ENCODE measurements around the gene FAM107B. TPM values are rescaled to one million over a fixed set of nuclear protein-coding genes. Genes with fewer than 3 reads are reported as not detected.

Gene FAM107B
- total RNA-seq, 5 donors from 2014 or later (not counting 1 experiment from before 2014, with no cell fraction given) = 175 to 298 (median 214) TPM

DNA sequence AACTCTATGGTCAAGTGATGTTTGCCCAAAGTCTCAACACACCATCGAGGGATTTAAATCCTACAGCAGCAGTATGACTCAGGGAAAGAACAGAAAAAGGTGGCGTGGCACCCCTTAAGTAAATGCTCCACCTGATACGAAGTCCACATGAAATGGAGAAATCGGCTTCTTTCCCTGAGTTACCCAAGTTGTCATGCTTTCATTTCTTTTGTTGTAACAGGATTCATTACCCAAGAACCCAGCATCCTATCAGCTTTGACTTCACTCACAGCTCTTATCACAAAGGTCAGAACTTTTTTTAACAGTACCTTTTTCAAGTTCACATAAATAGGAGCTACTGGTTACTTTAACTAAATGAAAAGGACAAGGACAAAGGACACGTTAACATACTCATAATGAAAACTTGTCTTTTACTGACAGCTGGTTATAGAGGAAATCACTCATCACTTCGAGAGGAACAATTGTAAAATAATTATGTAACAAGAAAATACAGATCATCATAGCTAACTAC, 224.2 kb downstream of the FAM107B start:
- H3K27me3 ChIP-seq (replicated peaks in 1 of 2; ENCODE audit: control insufficient read depth in 2 of 2, extremely low read depth in 1 of 2, insufficient read depth in 2 of 2, low read length in 1 of 2) = no peaks in the 10 kb centered on the region
- H3K4me1 Mint-ChIP-seq = peaks cover 93 to 96% (median 94%) of the 10 kb centered on the region in 3 donors
- H3K27me3 Mint-ChIP-seq = no peaks in the 10 kb centered on the region
- peaks cover 22 to 57% of the 10 kb centered on the region in 2 experiments for H3K4me1 ChIP-seq (ENCODE audit: control insufficient read depth in 1 of 2, extremely low read depth in 1 of 2, insufficient read depth in 2 of 2, low read length in 2 of 2)
- no peak for ATAC-seq (replicated peaks in 1 of 4)
- no peak for DNase-seq
- H3K36me3 Mint-ChIP-seq = peaks cover 61% of the 10 kb centered on the region
- H3K27ac Mint-ChIP-seq = peak overlapping the region; percentile 72 to 78
- no peaks in the 10 kb centered on the region for H3K9me3 Mint-ChIP-seq
- ChIA-PET CTCF (interaction anchor here in 1 of 2 donors (0.5 to 1.1 kb wide), 5 partner anchors 19 to 64 kb away, joined by 3 to 4 read pairs (median 4); no protein-coding TSS in a partner anchor), POLR2A (interaction anchor here (1.1 kb wide), 2 partner anchors 11 to 54 kb away, joined by 3 to 5 read pairs; no protein-coding TSS in a partner anchor)
- no peak overlapping the region for H3K4me3 ChIP-seq (ENCODE audit: control insufficient read depth in 1 of 2, extremely low read depth in 1 of 2, low read length in 1 of 2)
- H3K9me3 ChIP-seq = no peaks in the 10 kb centered on the region
- 65% methylated on average over 3 of the region's 6 CpGs for WGBS (ENCODE audit: insufficient coverage)
- H3K36me3 ChIP-seq (ENCODE audit: control insufficient read depth in 2 of 2, extremely low read depth in 1 of 2, insufficient read depth in 1 of 2, low read length in 1 of 2) = peaks cover 0 to 50% of the 10 kb centered on the region in 2 donors
- H3K27ac ChIP-seq (ENCODE audit: low read length) = peak overlapping the region; percentile 45
- peak overlapping the region in 1 of 3 donors; percentile 50 for H3K4me3 Mint-ChIP-seq

DNA sequence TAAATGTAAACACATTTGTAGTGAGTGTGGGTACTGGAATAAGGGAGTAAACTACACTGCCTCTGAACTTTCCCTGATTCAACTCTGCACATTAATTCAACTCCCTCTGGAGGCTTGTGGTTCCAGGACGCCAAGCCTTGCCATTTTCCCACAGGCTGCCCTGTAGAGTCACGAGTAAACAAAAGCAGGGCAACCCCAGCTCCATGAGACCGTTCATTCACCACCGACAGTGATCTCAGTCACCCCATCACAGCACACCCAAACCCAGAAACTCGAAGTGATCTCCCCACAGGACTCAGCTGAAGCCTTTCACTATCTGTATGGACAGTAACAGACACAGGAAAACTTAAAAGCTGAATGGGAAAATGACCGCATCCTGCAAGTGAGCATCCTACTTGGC, 225.2 kb downstream of the FAM107B start:
- no peaks in the 10 kb centered on the region for H3K9me3 Mint-ChIP-seq
- no peak for ATAC-seq (replicated peaks in 1 of 4)
- peaks cover 61% of the 10 kb centered on the region for H3K36me3 Mint-ChIP-seq
- peak overlapping the region; percentile 78 to 89 for H3K27ac Mint-ChIP-seq
- 85% methylated on average over 4 of the region's 6 CpGs for WGBS (ENCODE audit: insufficient coverage)
- peaks cover 13 to 60% of the 10 kb centered on the region in 2 experiments for H3K4me1 ChIP-seq (ENCODE audit: control insufficient read depth in 1 of 2, extremely low read depth in 1 of 2, insufficient read depth in 2 of 2, low read length in 2 of 2)
- H3K27me3 Mint-ChIP-seq = no peaks in the 10 kb centered on the region
- peaks cover 94 to 97% (median 95%) of the 10 kb centered on the region in 3 donors for H3K4me1 Mint-ChIP-seq
- no peak overlapping the region for H3K4me3 ChIP-seq (ENCODE audit: control insufficient read depth in 1 of 2, extremely low read depth in 1 of 2, low read length in 1 of 2)
- no peaks in the 10 kb centered on the region for H3K27me3 ChIP-seq (replicated peaks in 1 of 2; ENCODE audit: control insufficient read depth in 2 of 2, extremely low read depth in 1 of 2, insufficient read depth in 2 of 2, low read length in 1 of 2)
- DNase-seq = no peak
- peak overlapping the region in 1 of 3 donors; percentile 50 for H3K4me3 Mint-ChIP-seq
- no peaks in the 10 kb centered on the region for H3K9me3 ChIP-seq
- ChIA-PET POLR2A (interaction anchor here (0.9 to 1.0 kb wide), 2 partner anchors 10 to 13 kb away, joined by 3 to 13 read pairs; no protein-coding TSS in a partner anchor), CTCF (interaction anchor here (0.6 kb wide), 2 partner anchors 9 to 21 kb away, joined by 3 read pairs; no protein-coding TSS in a partner anchor)
- H3K36me3 ChIP-seq (ENCODE audit: control insufficient read depth in 2 of 2, extremely low read depth in 1 of 2, insufficient read depth in 1 of 2, low read length in 1 of 2) = peaks cover 0 to 50% of the 10 kb centered on the region in 2 donors
- H3K27ac ChIP-seq (ENCODE audit: low read length) = peak overlapping the region; percentile 27

DNA sequence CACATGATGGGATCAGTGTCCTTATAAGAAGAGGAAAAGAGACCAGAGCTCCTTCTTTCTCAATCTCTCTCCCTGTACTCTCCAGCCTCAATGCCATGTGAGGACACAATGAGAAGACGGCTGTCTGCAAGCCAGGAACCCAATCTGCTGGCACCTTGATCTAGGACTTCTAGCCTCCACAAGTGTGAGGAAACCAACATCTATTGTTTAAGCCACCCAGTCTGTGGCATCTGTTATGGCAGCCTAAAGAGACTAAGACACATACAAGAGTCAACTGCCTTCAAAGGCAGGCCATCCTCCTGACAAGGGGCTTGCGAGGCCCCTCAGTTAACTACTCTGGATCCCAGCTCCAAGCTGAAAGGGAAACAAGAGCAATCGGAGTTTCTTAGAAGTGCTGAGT, 225.7 kb downstream of the FAM107B start:
- ChIA-PET CTCF (interaction anchor here (0.6 kb wide), 2 partner anchors 10 to 22 kb away, joined by 3 read pairs; no protein-coding TSS in a partner anchor), POLR2A (interaction anchor here in 1 of 2 donors (0.6 to 0.9 kb wide), 2 partner anchors 10 to 624 kb away, joined by 3 to 13 read pairs; no protein-coding TSS in a partner anchor)
- peak overlapping the region; percentile 27 for H3K27ac ChIP-seq (ENCODE audit: low read length)
- no peaks in the 10 kb centered on the region for H3K9me3 ChIP-seq
- ATAC-seq (replicated peaks in 1 of 4) (no peak), DNase-seq (no peak)
- WGBS (ENCODE audit: insufficient coverage) = 100% methylated on average over 1 of the region's 3 CpGs
- H3K9me3 Mint-ChIP-seq = no peaks in the 10 kb centered on the region
- H3K36me3 ChIP-seq (ENCODE audit: control insufficient read depth in 2 of 2, extremely low read depth in 1 of 2, insufficient read depth in 1 of 2, low read length in 1 of 2) = peaks cover 0 to 50% of the 10 kb centered on the region in 2 donors
- peaks cover 9 to 57% of the 10 kb centered on the region in 2 experiments for H3K4me1 ChIP-seq (ENCODE audit: control insufficient read depth in 1 of 2, extremely low read depth in 1 of 2, insufficient read depth in 2 of 2, low read length in 2 of 2)
- H3K36me3 Mint-ChIP-seq = peaks cover 59% of the 10 kb centered on the region
- H3K4me1 Mint-ChIP-seq = peaks cover 94 to 97% (median 95%) of the 10 kb centered on the region in 3 donors
- H3K4me3 ChIP-seq (ENCODE audit: control insufficient read depth in 1 of 2, extremely low read depth in 1 of 2, low read length in 1 of 2) = no peak overlapping the region
- H3K27me3 ChIP-seq (replicated peaks in 1 of 2; ENCODE audit: control insufficient read depth in 2 of 2, extremely low read depth in 1 of 2, insufficient read depth in 2 of 2, low read length in 1 of 2) = no peaks in the 10 kb centered on the region
- H3K4me3 Mint-ChIP-seq = no peak overlapping the region
- no peaks in the 10 kb centered on the region for H3K27me3 Mint-ChIP-seq
- H3K27ac Mint-ChIP-seq = peak overlapping the region; percentile 79 to 80

- peaks cover 94 to 97% (median 97%) of the 10 kb centered on the region in 3 donors for H3K4me1 Mint-ChIP-seq
- peaks cover 13 to 57% of the 10 kb centered on the region in 2 experiments for H3K4me1 ChIP-seq (ENCODE audit: control insufficient read depth in 1 of 2, extremely low read depth in 1 of 2, insufficient read depth in 2 of 2, low read length in 2 of 2)
- no peaks in the 10 kb centered on the region for H3K9me3 Mint-ChIP-seq
- ChIA-PET POLR2A (interaction anchor here (0.6 kb wide), 2 partner anchors 624 to 761 kb away, joined by 3 read pairs; no protein-coding TSS in a partner anchor), CTCF (no interaction called here)
- ATAC-seq (replicated peaks in 1 of 4) (no peak), DNase-seq (no peak)
- no peaks in the 10 kb centered on the region for H3K27me3 Mint-ChIP-seq
- no peak overlapping the region for H3K4me3 ChIP-seq (ENCODE audit: control insufficient read depth in 1 of 2, extremely low read depth in 1 of 2, low read length in 1 of 2)
- H3K27ac ChIP-seq (ENCODE audit: low read length) = no peak overlapping the region
- H3K36me3 Mint-ChIP-seq = peaks cover 59% of the 10 kb centered on the region
- no peaks in the 10 kb centered on the region for H3K27me3 ChIP-seq (replicated peaks in 1 of 2; ENCODE audit: control insufficient read depth in 2 of 2, extremely low read depth in 1 of 2, insufficient read depth in 2 of 2, low read length in 1 of 2)
- WGBS (ENCODE audit: insufficient coverage) = 94% methylated on average over 7 of the region's 11 CpGs
- H3K4me3 Mint-ChIP-seq = peak overlapping the region in 1 of 3 donors; percentile 21
- H3K9me3 ChIP-seq = no peaks in the 10 kb centered on the region
- peaks cover 0 to 50% of the 10 kb centered on the region in 2 donors for H3K36me3 ChIP-seq (ENCODE audit: control insufficient read depth in 2 of 2, extremely low read depth in 1 of 2, insufficient read depth in 1 of 2, low read length in 1 of 2)
- H3K27ac Mint-ChIP-seq = peak overlapping the region; percentile 79 to 80
Observed at GRCh38 chr10:14548474-14548873, 226.2 kb downstream of the FAM107B start.

DNA sequence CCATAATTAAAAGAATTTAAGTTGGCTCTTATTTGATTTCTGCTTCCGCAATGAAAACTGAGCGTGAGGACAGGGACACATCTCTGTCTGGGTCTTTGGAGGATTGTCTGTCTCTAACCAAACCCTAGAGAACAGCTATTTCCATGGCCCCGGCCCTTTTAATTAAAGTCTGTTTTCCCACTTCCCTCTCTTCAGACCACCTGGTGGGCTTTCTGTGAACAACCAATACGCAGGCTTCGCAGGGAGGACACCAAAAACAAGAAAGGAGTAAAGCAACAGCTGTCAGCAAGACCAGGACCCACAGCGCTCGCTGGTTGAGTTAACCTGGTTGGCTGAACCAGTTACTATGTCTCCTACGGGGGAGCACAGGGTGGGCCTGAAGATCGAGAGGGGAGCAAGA, 226.9 kb downstream of the FAM107B start:
- no peaks in the 10 kb centered on the region for H3K9me3 Mint-ChIP-seq
- H3K36me3 Mint-ChIP-seq = peaks cover 52% of the 10 kb centered on the region
- DNase-seq = no peak
- Histone ChIP-seq H3K27ac (ENCODE audit: low read length) (no peak overlapping the region), H3K36me3 (ENCODE audit: control insufficient read depth in 2 of 2, extremely low read depth in 1 of 2, insufficient read depth in 1 of 2, low read length in 1 of 2) (peaks cover 0 to 51% of the 10 kb centered on the region in 2 donors), H3K9me3 (no peaks in the 10 kb centered on the region), H3K27me3 (replicated peaks in 1 of 2; ENCODE audit: control insufficient read depth in 2 of 2, extremely low read depth in 1 of 2, insufficient read depth in 2 of 2, low read length in 1 of 2) (no peaks in the 10 kb centered on the region), H3K4me1 (ENCODE audit: control insufficient read depth in 1 of 2, extremely low read depth in 1 of 2, insufficient read depth in 2 of 2, low read length in 2 of 2) (peaks cover 17 to 60% of the 10 kb centered on the region in 2 experiments), H3K4me3 (ENCODE audit: control insufficient read depth in 1 of 2, extremely low read depth in 1 of 2, low read length in 1 of 2) (no peak overlapping the region)
- H3K4me3 Mint-ChIP-seq = peak overlapping the region in 2 of 3 donors; percentile 13 to 21
- peaks cover 94 to 97% (median 97%) of the 10 kb centered on the region in 3 donors for H3K4me1 Mint-ChIP-seq
- ATAC-seq (replicated peaks in 1 of 4) = no peak
- WGBS (ENCODE audit: insufficient coverage) = 98% methylated on average over 7 of the region's 9 CpGs
- POLR2A ChIA-PET = interaction anchor here in 1 of 2 donors (0.6 kb wide), 1 partner anchor 761 kb away, joined by 3 read pairs; no protein-coding TSS in a partner anchor
- H3K27me3 Mint-ChIP-seq = no peaks in the 10 kb centered on the region
- H3K27ac Mint-ChIP-seq = peak overlapping the region; percentile 71 to 80
- CTCF ChIA-PET = no interaction called here

DNA sequence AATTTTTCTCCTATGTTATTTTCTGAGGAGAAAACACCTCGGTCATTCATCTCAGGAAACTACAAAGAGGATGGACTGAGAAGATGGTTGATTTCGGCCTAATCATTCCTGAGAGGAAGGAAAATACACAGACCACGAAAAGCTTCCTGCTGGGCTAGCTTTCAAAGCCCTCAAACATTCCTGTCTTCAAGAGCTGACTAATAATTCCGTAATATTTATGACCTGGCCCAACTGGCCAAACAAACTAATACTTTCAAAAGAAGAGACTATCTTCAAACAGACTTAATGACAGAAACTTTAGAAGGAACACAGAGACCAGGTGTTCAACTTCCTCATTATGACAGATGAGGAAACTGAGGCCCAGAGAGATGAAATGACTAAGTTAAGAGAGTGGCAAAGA, 228.9 kb downstream of the FAM107B start:
- Histone ChIP-seq H3K9me3 (no peaks in the 10 kb centered on the region), H3K36me3 (ENCODE audit: control insufficient read depth in 2 of 2, extremely low read depth in 1 of 2, insufficient read depth in 1 of 2, low read length in 1 of 2) (peaks cover 7 to 60% of the 10 kb centered on the region in 2 donors), H3K4me1 (ENCODE audit: control insufficient read depth in 1 of 2, extremely low read depth in 1 of 2, insufficient read depth in 2 of 2, low read length in 2 of 2) (peaks cover 19 to 62% of the 10 kb centered on the region in 2 experiments), H3K27me3 (replicated peaks in 1 of 2; ENCODE audit: control insufficient read depth in 2 of 2, extremely low read depth in 1 of 2, insufficient read depth in 2 of 2, low read length in 1 of 2) (no peaks in the 10 kb centered on the region), H3K27ac (ENCODE audit: low read length) (no peak overlapping the region), H3K4me3 (ENCODE audit: control insufficient read depth in 1 of 2, extremely low read depth in 1 of 2, low read length in 1 of 2) (no peak overlapping the region)
- Mint-ChIP-seq H3K4me1 (peaks cover 90 to 96% (median 93%) of the 10 kb centered on the region in 3 donors), H3K9me3 (no peaks in the 10 kb centered on the region), H3K36me3 (peaks cover 51% of the 10 kb centered on the region), H3K27ac (peak overlapping the region; percentile 57 to 81), H3K4me3 (peak overlapping the region in 1 of 3 donors; percentile 30), H3K27me3 (no peaks in the 10 kb centered on the region)
- POLR2A ChIA-PET = interaction anchor here in 1 of 2 donors (1.1 kb wide), 1 partner anchor 49 kb away, joined by 6 read pairs; no protein-coding TSS in a partner anchor
- DNase-seq (no peak), ATAC-seq (replicated peaks in 1 of 4) (no peak)
- WGBS (ENCODE audit: insufficient coverage) = no CpG with 5 or more reads among the region's 4 CpGs
- CTCF ChIA-PET = interaction anchor here (0.6 to 1.4 kb wide), 2 partner anchors 10 to 56 kb away, joined by 3 to 5 read pairs; no protein-coding TSS in a partner anchor

All from T-cell (primary cell).